ENCODE measurements around the gene PKN1. TPM values are rescaled to one million over a fixed set of nuclear protein-coding genes. Genes with fewer than 3 reads are reported as not detected.
A peak's percentile ranks its signal among the peaks of the same experiment; 100 is the strongest.

Gene PKN1
- total and polyA plus RNA-seq, 2 of the 13 experiments (the other 11 are each of a cell fraction or from before 2014, with no cell fraction given), result 45.7 to 54.5 TPM

- 0 out of 2 replicates have a peak, but pooled peaks have one; percentile 57 for TF ChIP-seq ZBED4 (CRISPR knock-in tag; IDR thresholded peaks at IDR 0.05; ENCODE audit: borderline replicate concordance)
- no peak for TF ChIP-seq PRMT3 (CRISPR knock-in tag; IDR thresholded peaks at IDR 0.05; ENCODE audit: borderline replicate concordance, low read depth)
- 0 out of 2 replicates have a peak, but pooled peaks have one; percentile 48 for TF ChIP-seq KDM3A (CRISPR knock-in tag; IDR thresholded peaks at IDR 0.05; ENCODE audit: low read depth)
- peak; percentile 44; the same call in 1 of the 2 replicates for TF ChIP-seq ZFY (CRISPR knock-in tag; IDR thresholded peaks at IDR 0.05)
- peak; percentile 75 for TF ChIP-seq DRAP1 (CRISPR knock-in tag; IDR thresholded peaks at IDR 0.05)
- no peak for TF ChIP-seq RELA (CRISPR knock-in tag; IDR thresholded peaks at IDR 0.05)
- TF ChIP-seq NFYC (CRISPR knock-in tag; IDR thresholded peaks at IDR 0.05), result peak; percentile 64
- no peak for TF ChIP-seq KMT2A (CRISPR knock-in tag; IDR thresholded peaks at IDR 0.05)
- TF ChIP-seq SOX13 (IDR thresholded peaks at IDR 0.05), result no peak
- 0 out of 4 replicates have a peak, but pooled peaks of 1 of the 2 experiments have one; percentile 32 for TF ChIP-seq SOX13 (CRISPR knock-in tag; conservative IDR thresholded peaks at IDR 0.05 in 1 of 2, IDR thresholded peaks at IDR 0.05 in 1 of 2)
- no peak for TF ChIP-seq HCFC1 (IDR thresholded peaks at IDR 0.05; ENCODE audit: low read depth, low read length)
- peak; percentile 87 for TF ChIP-seq PATZ1 (CRISPR knock-in tag; IDR thresholded peaks at IDR 0.05)
- no peak for TF ChIP-seq ZKSCAN5 (CRISPR knock-in tag; IDR thresholded peaks at IDR 0.05)
- TF ChIP-seq ZFP82 (CRISPR knock-in tag; IDR thresholded peaks at IDR 0.05; ENCODE audit: borderline replicate concordance), result no peak
- no peak for TF ChIP-seq NPAS2 (CRISPR knock-in tag; IDR thresholded peaks at IDR 0.05; ENCODE audit: borderline replicate concordance)
- no peak for TF ChIP-seq ZNF468 (CRISPR knock-in tag; IDR thresholded peaks at IDR 0.05)
- peak; percentile 51; the same call in 1 of the 2 replicates for TF ChIP-seq FOSL2 (CRISPR knock-in tag; IDR thresholded peaks at IDR 0.05)
- peak; percentile 70; the same call in 1 of the 2 replicates for TF ChIP-seq ATF2 (CRISPR knock-in tag; IDR thresholded peaks at IDR 0.05)
- TF ChIP-seq PCBP1 (IDR thresholded peaks at IDR 0.05; ENCODE audit: borderline replicate concordance, low read depth, low read length), result peak; percentile 56; the same call in 1 of the 2 replicates
Measured at GRCh38 chr19:14405758-14406644, 27.1 kb upstream of the PKN1 start (continued).

Measured in HepG2 (cell line).